Lower leg skin (tissue), 3 donors: ENCODE results near the gene UBE2A.

Experiments used
- POLR2A ChIP-seq, 2 donors: fragments of 450-650 bp; IDR thresholded peaks; one replicate each; pipeline ENCODE4 v1.6.1; 2016 to 2017; ENCODE audit warnings: antibody characterized with exemption in 2 of 2, mild to moderate bottlenecking in 1 of 2, moderate library complexity in 1 of 2
- TF ChIP-seq, protein P1 (sequence below), 3 donors: fragments of 450-650 bp; IDR thresholded peaks; one replicate each; pipeline ENCODE4 v1.5.1; 2016; ENCODE audit warnings: antibody characterized with exemption in 3 of 3, mild to moderate bottlenecking in 3 of 3, moderate library complexity in 2 of 3

DNA sequence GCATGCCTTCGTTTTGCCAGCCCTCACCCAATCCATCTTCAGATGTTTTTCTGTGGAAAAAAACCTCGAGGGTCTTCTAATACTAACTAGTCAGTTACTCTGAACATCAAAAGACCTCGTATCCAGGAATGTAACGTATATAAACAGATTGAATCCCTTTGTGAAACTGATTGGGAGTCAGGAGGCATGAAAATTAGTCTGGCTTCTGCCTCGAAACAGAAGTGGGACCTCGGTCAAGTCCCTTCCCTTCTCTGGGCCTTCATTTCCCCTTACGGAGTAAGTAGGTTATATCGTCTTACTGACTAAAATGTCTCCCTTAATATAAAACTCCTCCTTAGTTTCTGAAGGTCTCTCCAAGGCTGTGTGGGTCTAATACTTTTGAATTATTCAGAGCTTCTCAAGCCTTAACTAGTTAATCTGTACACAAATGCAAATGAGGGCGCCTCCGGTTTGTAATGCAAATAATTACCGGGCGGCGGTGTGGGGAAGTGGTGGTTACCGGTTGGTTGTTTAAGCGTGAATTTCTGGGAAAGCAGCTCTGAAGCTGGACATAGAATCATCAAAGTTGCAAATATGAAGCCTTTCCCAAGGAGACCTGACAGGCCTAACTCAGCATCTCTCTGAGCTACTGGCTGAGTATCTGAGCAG, 43.3 kb downstream of the UBE2A start:
- TF ChIP-seq, protein P1, sequence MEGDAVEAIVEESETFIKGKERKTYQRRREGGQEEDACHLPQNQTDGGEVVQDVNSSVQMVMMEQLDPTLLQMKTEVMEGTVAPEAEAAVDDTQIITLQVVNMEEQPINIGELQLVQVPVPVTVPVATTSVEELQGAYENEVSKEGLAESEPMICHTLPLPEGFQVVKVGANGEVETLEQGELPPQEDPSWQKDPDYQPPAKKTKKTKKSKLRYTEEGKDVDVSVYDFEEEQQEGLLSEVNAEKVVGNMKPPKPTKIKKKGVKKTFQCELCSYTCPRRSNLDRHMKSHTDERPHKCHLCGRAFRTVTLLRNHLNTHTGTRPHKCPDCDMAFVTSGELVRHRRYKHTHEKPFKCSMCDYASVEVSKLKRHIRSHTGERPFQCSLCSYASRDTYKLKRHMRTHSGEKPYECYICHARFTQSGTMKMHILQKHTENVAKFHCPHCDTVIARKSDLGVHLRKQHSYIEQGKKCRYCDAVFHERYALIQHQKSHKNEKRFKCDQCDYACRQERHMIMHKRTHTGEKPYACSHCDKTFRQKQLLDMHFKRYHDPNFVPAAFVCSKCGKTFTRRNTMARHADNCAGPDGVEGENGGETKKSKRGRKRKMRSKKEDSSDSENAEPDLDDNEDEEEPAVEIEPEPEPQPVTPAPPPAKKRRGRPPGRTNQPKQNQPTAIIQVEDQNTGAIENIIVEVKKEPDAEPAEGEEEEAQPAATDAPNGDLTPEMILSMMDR (IDR thresholded peaks at IDR 0.05): no peak
- no peak for TF ChIP-seq POLR2A (IDR thresholded peaks at IDR 0.05)
